CD14-positive monocyte (primary cell): Measurements from ENCODE around the gene PTPRN2. TPM values are rescaled to one million over a fixed set of nuclear protein-coding genes. Genes with fewer than 3 reads are reported as not detected.

Experiments
- DNase-seq, 3 donors: peaks; one replicate each; pipeline ENCODE4 v3.0.0-alpha.2; 2011 to 2022
- H2AFZ ChIP-seq: 2 replicates; pipeline ENCODE4 v1.6.0; 2012; ENCODE audit warnings: mild to moderate bottlenecking, low read depth, low read length, inconsistent platforms; ENCODE audit not compliant: insufficient read depth, poor library complexity, severe bottlenecking
- H3K27ac ChIP-seq, 2 donors: 1 replicate in 1 of 2; 2 replicates in 1 of 2; pipeline ENCODE4 v1.5.1; 2012 to 2013; ENCODE audit warnings: low read length in 2 of 2, control low read depth in 1 of 2, inconsistent platforms in 1 of 2, low read depth in 1 of 2, mild to moderate bottlenecking in 1 of 2
- H3K27me3 ChIP-seq, 2 donors: one replicate each; pipeline versions ENCODE4 v1.6.0 to v1.6.1; 2011 to 2013; ENCODE audit warnings: low read length in 2 of 2; ENCODE audit not compliant: control insufficient read depth in 2 of 2, insufficient read depth in 2 of 2
- H3K36me3 ChIP-seq, 2 donors: replicated peaks in 1 of 2; 1 replicate in 1 of 2; 2 replicates in 1 of 2; pipeline versions ENCODE4 v1.5.1 to v1.6.1; 2012 to 2013; ENCODE audit warnings: low read length in 2 of 2, control low read depth in 1 of 2, inconsistent platforms in 1 of 2, mild to moderate bottlenecking in 1 of 2; ENCODE audit not compliant: insufficient read depth in 2 of 2, control insufficient read depth in 1 of 2
- H3K4me1 ChIP-seq, 2 donors: 1 replicate in 1 of 2; 2 replicates in 1 of 2; pipeline versions ENCODE4 v1.5.1 to v1.6.1; 2012 to 2013; ENCODE audit warnings: low read length in 2 of 2, control low read depth in 1 of 2, inconsistent platforms in 1 of 2, mild to moderate bottlenecking in 1 of 2, moderate library complexity in 1 of 2; ENCODE audit not compliant: insufficient read depth in 2 of 2, control insufficient read depth in 1 of 2
- H3K4me2 ChIP-seq: replicated peaks from 2 replicates; pipeline ENCODE3; 2012; ENCODE audit warnings: low read length, moderate library complexity, mild to moderate bottlenecking; ENCODE audit not compliant: poor library complexity, severe bottlenecking; ENCODE audit errors: extremely low read depth
- H3K4me3 ChIP-seq, 3 experiments: fragments of 200-600 bp in 1 of 3; sonication (generic) in 1 of 3; replicated peaks in 1 of 3; 1 replicate in 2 of 3; 2 replicates in 1 of 3; pipeline ENCODE4 v1.5.1; 2011 to 2013; ENCODE audit warnings: low read length in 3 of 3, mild to moderate bottlenecking in 3 of 3, control low read depth in 2 of 3, low read depth in 2 of 3, inconsistent platforms in 1 of 3, moderate library complexity in 1 of 3
- H3K79me2 ChIP-seq: 2 replicates; pipeline ENCODE4 v1.6.0; 2012; ENCODE audit warnings: mild to moderate bottlenecking, control low read depth, inconsistent platforms, low read length, moderate library complexity; ENCODE audit not compliant: insufficient read depth
- H3K9ac ChIP-seq: 2 replicates; pipeline ENCODE4 v1.6.0; 2017; ENCODE audit warnings: low read length, mild to moderate bottlenecking; ENCODE audit not compliant: insufficient read depth, poor library complexity, severe bottlenecking
- H3K9me3 ChIP-seq, 2 donors: replicated peaks in 1 of 2; 1 replicate in 1 of 2; 2 replicates in 1 of 2; pipeline versions ENCODE4 v1.5.1 to v1.6.1; 2012 to 2013; ENCODE audit warnings: low read length in 2 of 2, control low read depth in 1 of 2; ENCODE audit not compliant: control insufficient read depth in 1 of 2, insufficient read depth in 1 of 2
- H4K20me1 ChIP-seq: 2 replicates; pipeline ENCODE4 v1.6.0; 2012; ENCODE audit warnings: mild to moderate bottlenecking, low read length, control low read depth, moderate library complexity; ENCODE audit not compliant: insufficient read depth
- H3K27ac Mint-ChIP-seq, 7 donors: one replicate each; pipeline ENCODE4 v1.8.0; 2020; ENCODE audit warnings: mild to moderate bottlenecking in 7 of 7, mixed read lengths in 7 of 7, moderate library complexity in 6 of 7, inconsistent platforms in 2 of 7
- H3K27me3 Mint-ChIP-seq, 3 donors: one replicate each; pipeline ENCODE4 v1.8.0; 2021 to 2022; ENCODE audit warnings: low read depth in 3 of 3, mild to moderate bottlenecking in 3 of 3, mixed read lengths in 3 of 3, moderate library complexity in 3 of 3, inconsistent platforms in 1 of 3
- H3K36me3 Mint-ChIP-seq, 2 donors: one replicate each; pipeline ENCODE4 v1.8.0; 2020; ENCODE audit warnings: mixed read lengths in 2 of 2, inconsistent platforms in 1 of 2, mild to moderate bottlenecking in 1 of 2
- H3K4me1 Mint-ChIP-seq: one replicate; pipeline ENCODE4 v1.8.0; 2020; ENCODE audit warnings: mild to moderate bottlenecking, mixed read lengths
- H3K4me3 Mint-ChIP-seq, 2 donors: one replicate each; pipeline ENCODE4 v1.8.0; 2020; ENCODE audit warnings: mild to moderate bottlenecking in 2 of 2, mixed read lengths in 2 of 2, moderate library complexity in 1 of 2
- H3K9me3 Mint-ChIP-seq, 7 donors: one replicate each; pipeline ENCODE4 v1.8.0; 2020 to 2022; ENCODE audit warnings: mixed read lengths in 7 of 7, mild to moderate bottlenecking in 6 of 7, moderate library complexity in 6 of 7, inconsistent platforms in 2 of 7
- WGBS: methylation state at CpG from one replicate; pipeline ENCODE4 v1.1.5; 2013; ENCODE audit warnings: missing lambda C conversion rate; ENCODE audit not compliant: insufficient coverage; 5-methylcytosine and 5-hydroxymethylcytosine counted together
- intact Hi-C, 2 donors: fragments of 100-400 bp; cut with micrococcal nuclease; formaldehyde crosslinking; loops; one replicate each; pipeline versions ENCODE4 v1.15.0 to v1.15.1; 2023
- polyA plus RNA-seq, 3 donors: library from polyadenylated mRNA; depleted of rRNA in 1 of 3; unstranded in 2 of 3; stranded (reverse) in 1 of 3; fragments of 300-500 nt in 2 of 3; fragments of >200 nt in 1 of 3; fragmentation: Illumina TruSeq in 2 of 3; gene quantifications; 1 replicate in 2 of 3; 2 replicates in 1 of 3; pipeline ENCODE4 v1.2.3, GENCODE V29; 2012 to 2021
- TF ChIP-seq, protein P1 (sequence below): fragments of 200-600 bp; IDR thresholded peaks from one replicate; pipeline ENCODE4 v1.8.0; 2022; ENCODE audit warnings: antibody characterized with exemption, mild to moderate bottlenecking

PTPRN2 gene
- polyA plus RNA-seq, 3 donors = 0.25 to 1.4 (median 0.97) TPM

DNA sequence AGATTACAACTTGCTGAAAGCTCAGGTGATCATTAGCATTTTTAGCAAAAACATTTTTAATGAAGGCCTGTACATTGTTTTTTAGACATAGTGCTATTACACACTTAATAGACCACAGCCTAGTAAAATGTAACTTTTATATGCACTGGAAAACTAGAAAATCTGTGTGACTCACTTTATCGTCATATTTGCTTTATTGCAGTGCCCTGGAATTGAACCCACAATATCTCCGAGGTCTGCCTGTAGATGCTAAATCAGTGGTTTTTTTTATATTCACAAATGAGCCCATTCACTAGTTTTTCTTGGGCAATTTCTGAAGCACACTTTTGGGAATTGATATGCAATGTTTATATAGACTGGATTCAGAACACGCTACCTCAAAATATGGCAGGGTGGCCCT, 105.1 kb downstream of the PTPRN2 start:
- intact Hi-C loops = no loop called here
- H3K4me1 ChIP-seq = no peaks in the 10 kb centered on the region
- H3K4me3 ChIP-seq = no peak overlapping the region
- no peak overlapping the region for H3K9ac ChIP-seq
- no peaks in the 10 kb centered on the region for H3K9me3 ChIP-seq
- no peak overlapping the region for H3K27ac ChIP-seq
- H3K36me3 Mint-ChIP-seq = no peaks in the 10 kb centered on the region
- no peaks in the 10 kb centered on the region for H3K4me1 Mint-ChIP-seq
- H3K36me3 ChIP-seq = no peaks in the 10 kb centered on the region
- H3K27me3 Mint-ChIP-seq = peaks cover 3 to 10% (median 5%) of the 10 kb centered on the region in 3 donors
- no peaks in the 10 kb centered on the region for H3K27me3 ChIP-seq
- DNase-seq = no peak
- H3K27ac Mint-ChIP-seq = no peak overlapping the region
- TF ChIP-seq, protein P1, sequence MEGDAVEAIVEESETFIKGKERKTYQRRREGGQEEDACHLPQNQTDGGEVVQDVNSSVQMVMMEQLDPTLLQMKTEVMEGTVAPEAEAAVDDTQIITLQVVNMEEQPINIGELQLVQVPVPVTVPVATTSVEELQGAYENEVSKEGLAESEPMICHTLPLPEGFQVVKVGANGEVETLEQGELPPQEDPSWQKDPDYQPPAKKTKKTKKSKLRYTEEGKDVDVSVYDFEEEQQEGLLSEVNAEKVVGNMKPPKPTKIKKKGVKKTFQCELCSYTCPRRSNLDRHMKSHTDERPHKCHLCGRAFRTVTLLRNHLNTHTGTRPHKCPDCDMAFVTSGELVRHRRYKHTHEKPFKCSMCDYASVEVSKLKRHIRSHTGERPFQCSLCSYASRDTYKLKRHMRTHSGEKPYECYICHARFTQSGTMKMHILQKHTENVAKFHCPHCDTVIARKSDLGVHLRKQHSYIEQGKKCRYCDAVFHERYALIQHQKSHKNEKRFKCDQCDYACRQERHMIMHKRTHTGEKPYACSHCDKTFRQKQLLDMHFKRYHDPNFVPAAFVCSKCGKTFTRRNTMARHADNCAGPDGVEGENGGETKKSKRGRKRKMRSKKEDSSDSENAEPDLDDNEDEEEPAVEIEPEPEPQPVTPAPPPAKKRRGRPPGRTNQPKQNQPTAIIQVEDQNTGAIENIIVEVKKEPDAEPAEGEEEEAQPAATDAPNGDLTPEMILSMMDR = no peak
- peaks cover 0 to 5% (median 2%) of the 10 kb centered on the region in 7 donors for H3K9me3 Mint-ChIP-seq
- H3K79me2 ChIP-seq = no peaks in the 10 kb centered on the region
- no peak overlapping the region for H3K4me3 Mint-ChIP-seq
- H2AFZ ChIP-seq = no peak overlapping the region
- no peak overlapping the region for H3K4me2 ChIP-seq
- 100% methylated on average over 1 of the region's 3 CpGs for WGBS
- no peaks in the 10 kb centered on the region for H4K20me1 ChIP-seq

DNA sequence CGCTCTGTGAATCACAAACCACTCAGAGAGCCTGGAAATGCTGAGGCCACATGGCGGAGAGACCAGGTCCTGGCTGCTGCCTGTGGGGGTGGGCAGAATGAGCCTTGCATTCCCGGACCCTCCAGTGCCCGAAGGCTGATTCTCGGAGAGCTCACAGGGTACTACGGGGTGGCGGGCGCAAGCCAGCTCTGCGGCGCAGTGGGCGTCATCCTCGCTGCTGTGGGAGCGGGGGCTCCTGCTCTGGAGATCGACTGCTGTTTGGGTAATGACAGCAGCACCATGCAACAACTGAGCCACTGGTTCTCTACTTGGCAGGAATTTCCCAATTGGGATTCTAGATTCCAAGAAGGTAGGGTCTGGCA, 108.0 kb downstream of the PTPRN2 start:
- Histone ChIP-seq H3K79me2 (no peaks in the 10 kb centered on the region), H3K4me2 (no peak overlapping the region), H3K27ac (no peak overlapping the region), H3K4me1 (no peaks in the 10 kb centered on the region), H2AFZ (no peak overlapping the region), H3K9ac (no peak overlapping the region), H3K9me3 (no peaks in the 10 kb centered on the region), H3K36me3 (no peaks in the 10 kb centered on the region), H3K27me3 (no peaks in the 10 kb centered on the region), H4K20me1 (no peaks in the 10 kb centered on the region), H3K4me3 (no peak overlapping the region)
- H3K27me3 Mint-ChIP-seq = peaks cover 6 to 18% (median 14%) of the 10 kb centered on the region in 3 donors
- over 99% methylated on average over 11 of the region's 14 CpGs for WGBS
- no peak overlapping the region for H3K27ac Mint-ChIP-seq
- no peak for DNase-seq
- H3K9me3 Mint-ChIP-seq = peaks cover 0 to 5% (median 2%) of the 10 kb centered on the region in 7 donors
- H3K36me3 Mint-ChIP-seq = no peaks in the 10 kb centered on the region
- intact Hi-C loops = no loop called here
- H3K4me3 Mint-ChIP-seq = no peak overlapping the region
- TF ChIP-seq, protein P1 = no peak
- H3K4me1 Mint-ChIP-seq = no peaks in the 10 kb centered on the region
